Keratinocyte (primary cell): ENCODE measurements around the gene GSTCD. TPM values are rescaled to one million over a fixed set of nuclear protein-coding genes. Genes with fewer than 3 reads are reported as not detected.

Experiments
- DNase-seq: peaks from one replicate; pipeline ENCODE4 v3.0.0-alpha.2; 2011; ENCODE audit warnings: low read depth, missing footprints, low spot score
- FAIRE-seq: peaks from 2 replicates; lab custom pipeline; 2011; peaks lifted over from hg19 to GRCh38; lab: Jason Lieb, UNC
- H2AFZ ChIP-seq: 2 replicates; pipeline ENCODE4 v1.6.0; 2012; ENCODE audit warnings: low read length, control low read depth, inconsistent platforms; ENCODE audit not compliant: control insufficient read depth
- H3K27ac ChIP-seq: 2 replicates; pipeline ENCODE4 v1.5.1; 2011; ENCODE audit warnings: low read length; ENCODE audit not compliant: control insufficient read depth, insufficient read depth
- H3K27me3 ChIP-seq: 3 replicates; pipeline ENCODE4 v1.6.0; 2011; ENCODE audit warnings: low read length; ENCODE audit not compliant: control insufficient read depth, insufficient read depth; ENCODE audit errors: extremely low read depth
- H3K36me3 ChIP-seq, 2 experiments: 2 replicates in 1 of 2; 3 replicates in 1 of 2; pipeline ENCODE4 v1.5.1; 2011; ENCODE audit warnings: low read length in 2 of 2, mild to moderate bottlenecking in 1 of 2; ENCODE audit not compliant: control insufficient read depth in 2 of 2, insufficient read depth in 2 of 2; ENCODE audit errors: extremely low read depth in 1 of 2
- H3K4me1 ChIP-seq: 3 replicates; pipeline ENCODE4 v1.5.1; 2011; ENCODE audit warnings: low read length; ENCODE audit not compliant: control insufficient read depth, insufficient read depth; ENCODE audit errors: extremely low read depth
- H3K4me2 ChIP-seq: 3 replicates; pipeline ENCODE4 v1.6.0; 2011; ENCODE audit warnings: low read depth, low read length; ENCODE audit not compliant: control insufficient read depth, insufficient read depth; ENCODE audit errors: extremely low read depth
- H3K4me3 ChIP-seq, 3 experiments: fragments of 200-600 bp in 1 of 3; sonication (generic) in 1 of 3; 2 replicates in 2 of 3; 3 replicates in 1 of 3; pipeline ENCODE4 v1.5.1; 2011 to 2016; ENCODE audit warnings: low read length in 3 of 3, mild to moderate bottlenecking in 3 of 3, control low read depth in 2 of 3, inconsistent platforms in 1 of 3, low read depth in 1 of 3, mixed read lengths in 1 of 3, mixed run types in 1 of 3, moderate library complexity in 1 of 3; ENCODE audit not compliant: control insufficient read depth in 2 of 3, insufficient read depth in 2 of 3; ENCODE audit errors: extremely low read depth in 1 of 3
- H3K79me2 ChIP-seq: 2 replicates; pipeline ENCODE4 v1.6.0; 2012; ENCODE audit warnings: low read length; ENCODE audit not compliant: control insufficient read depth, insufficient read depth
- H3K9ac ChIP-seq: 3 replicates; pipeline ENCODE4 v1.6.0; 2011; ENCODE audit warnings: low read length; ENCODE audit not compliant: control insufficient read depth, insufficient read depth; ENCODE audit errors: extremely low read depth
- H3K9me1 ChIP-seq: 3 replicates; pipeline ENCODE4 v1.6.0; 2011; ENCODE audit warnings: low read length; ENCODE audit not compliant: control insufficient read depth, insufficient read depth; ENCODE audit errors: extremely low read depth
- H3K9me3 ChIP-seq: 2 replicates; pipeline ENCODE4 v1.5.1; 2012; ENCODE audit warnings: low read depth, low read length; ENCODE audit not compliant: control insufficient read depth
- H4K20me1 ChIP-seq: 3 replicates; pipeline ENCODE4 v1.6.0; 2011; ENCODE audit warnings: low read length; ENCODE audit not compliant: control insufficient read depth, insufficient read depth; ENCODE audit errors: extremely low read depth
- EZH2 ChIP-seq: IDR thresholded peaks from one replicate; pipeline ENCODE4 v1.6.1; 2012; ENCODE audit warnings: inconsistent platforms, mild to moderate bottlenecking, low read length, moderate library complexity
- dilution Hi-C: fragments of 300-500 bp; cut with MboI; formaldehyde crosslinking; loops from one replicate; pipeline ENCODE4 v1.7.0; 2020; ENCODE audit warnings: low sequenced_read_pairs; ENCODE audit not compliant: extremely low pct_ligation_motif_present
- polyA plus RNA-seq, 5 experiments: library from polyadenylated mRNA; depleted of rRNA in 3 of 5; stranded (reverse) in 3 of 5; stranded (forward) in 1 of 5; unstranded in 1 of 5; fragments of >200 nt; gene quantifications; 1 replicate in 1 of 5; 2 replicates in 3 of 5; 3 replicates in 1 of 5; pipeline versions ENCODE4 v1.2.1 to v1.2.3, GENCODE V29; 2011 to 2012; ENCODE audit warnings: missing spikeins in 2 of 5, low read depth in 1 of 5, low replicate concordance in 1 of 5
- TF ChIP-seq, protein P1 (sequence below), 3 experiments: IDR thresholded peaks in 1 of 3; conservative IDR thresholded peaks in 1 of 3; optimal IDR thresholded peaks in 1 of 3; 2 replicates in 2 of 3; 3 replicates in 1 of 3; pipeline versions ENCODE3 to v1.5.1; 2011; ENCODE audit warnings: low read length in 3 of 3, mild to moderate bottlenecking in 3 of 3, moderate library complexity in 2 of 3, control low read depth in 1 of 3, inconsistent platforms in 1 of 3; ENCODE audit not compliant: insufficient read depth in 2 of 3; ENCODE audit errors: extremely low read depth in 1 of 3

The GSTCD gene
- polyA plus RNA-seq, 1 donor (not counting 4 experiments of a cell fraction or from before 2014, with no cell fraction given), result 23.2 TPM

DNA sequence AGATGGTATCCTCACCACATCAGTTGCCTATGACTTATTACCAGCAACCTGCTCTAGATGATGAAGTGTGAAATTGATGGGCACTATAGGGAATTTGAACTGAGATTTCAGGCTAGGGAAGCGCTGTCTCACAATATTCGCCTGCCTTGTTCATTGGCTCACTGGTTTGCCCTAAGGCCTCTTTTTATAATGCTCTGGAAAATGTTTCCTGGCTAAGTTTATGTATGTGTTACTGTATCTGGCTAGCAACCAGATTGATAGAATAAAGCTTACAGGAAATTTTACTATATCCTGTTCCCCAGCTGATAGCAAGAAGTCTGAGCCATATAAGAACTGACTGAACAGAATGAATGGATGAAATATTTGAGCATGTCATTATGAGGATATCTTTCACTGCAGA lies 71.6 kb downstream of the GSTCD start:
- Histone ChIP-seq H3K9me3 (no peaks in the 10 kb centered on the region), H3K4me1 (no peaks in the 10 kb centered on the region), H3K4me2 (no peak overlapping the region), H3K9me1 (no peaks in the 10 kb centered on the region), H3K9ac (no peak overlapping the region), H3K36me3 (no peaks in the 10 kb centered on the region), H3K79me2 (no peaks in the 10 kb centered on the region), H3K4me3 (no peak overlapping the region), H3K27ac (no peak overlapping the region), H2AFZ (no peak overlapping the region), H3K27me3 (no peaks in the 10 kb centered on the region), H4K20me1 (no peaks in the 10 kb centered on the region)
- TF ChIP-seq, protein P1, sequence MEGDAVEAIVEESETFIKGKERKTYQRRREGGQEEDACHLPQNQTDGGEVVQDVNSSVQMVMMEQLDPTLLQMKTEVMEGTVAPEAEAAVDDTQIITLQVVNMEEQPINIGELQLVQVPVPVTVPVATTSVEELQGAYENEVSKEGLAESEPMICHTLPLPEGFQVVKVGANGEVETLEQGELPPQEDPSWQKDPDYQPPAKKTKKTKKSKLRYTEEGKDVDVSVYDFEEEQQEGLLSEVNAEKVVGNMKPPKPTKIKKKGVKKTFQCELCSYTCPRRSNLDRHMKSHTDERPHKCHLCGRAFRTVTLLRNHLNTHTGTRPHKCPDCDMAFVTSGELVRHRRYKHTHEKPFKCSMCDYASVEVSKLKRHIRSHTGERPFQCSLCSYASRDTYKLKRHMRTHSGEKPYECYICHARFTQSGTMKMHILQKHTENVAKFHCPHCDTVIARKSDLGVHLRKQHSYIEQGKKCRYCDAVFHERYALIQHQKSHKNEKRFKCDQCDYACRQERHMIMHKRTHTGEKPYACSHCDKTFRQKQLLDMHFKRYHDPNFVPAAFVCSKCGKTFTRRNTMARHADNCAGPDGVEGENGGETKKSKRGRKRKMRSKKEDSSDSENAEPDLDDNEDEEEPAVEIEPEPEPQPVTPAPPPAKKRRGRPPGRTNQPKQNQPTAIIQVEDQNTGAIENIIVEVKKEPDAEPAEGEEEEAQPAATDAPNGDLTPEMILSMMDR (optimal IDR thresholded peaks at IDR 0.05 in 1 of 3, IDR thresholded peaks at IDR 0.05 in 1 of 3, conservative IDR thresholded peaks at IDR 0.05 in 1 of 3; ENCODE audit: extremely low read depth in 1 of 3, insufficient read depth in 2 of 3, low read length in 3 of 3), result no peak
- TF ChIP-seq EZH2, result no peak
- DNase-seq, result no peak
- FAIRE-seq, result no peak
- dilution Hi-C loops, result no loop called here

DNA sequence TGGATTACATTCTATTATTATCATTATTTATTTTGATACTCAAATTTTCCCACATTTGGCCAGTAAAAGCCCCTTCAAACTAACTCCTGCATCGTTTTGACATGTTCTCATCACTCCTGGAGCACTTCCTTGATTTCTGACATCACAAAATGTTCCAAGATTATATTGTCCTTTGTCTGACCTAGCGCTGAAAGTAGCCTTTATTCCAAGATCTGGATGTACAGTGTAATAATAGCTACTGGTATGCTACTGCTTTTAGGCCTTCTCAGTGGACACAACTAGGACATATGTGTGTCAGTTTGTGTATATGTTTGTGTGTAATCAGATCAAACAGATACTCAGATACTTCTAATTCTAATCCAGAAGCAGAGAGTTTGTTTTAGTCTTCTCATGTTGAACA lies 76.2 kb downstream of the GSTCD start:
- no peak overlapping the region for H3K4me2 ChIP-seq
- H3K9me1 ChIP-seq, result no peaks in the 10 kb centered on the region
- H3K27me3 ChIP-seq, result no peaks in the 10 kb centered on the region
- peak; percentile 34 for FAIRE-seq
- H3K36me3 ChIP-seq, result no peaks in the 10 kb centered on the region
- no peaks in the 10 kb centered on the region for H3K9me3 ChIP-seq
- no peak overlapping the region for H3K4me3 ChIP-seq
- dilution Hi-C loops, result no loop called here
- H3K9ac ChIP-seq, result no peak overlapping the region
- no peaks in the 10 kb centered on the region for H3K4me1 ChIP-seq
- H4K20me1 ChIP-seq, result no peaks in the 10 kb centered on the region
- no peak overlapping the region for H2AFZ ChIP-seq
- DNase-seq, result no peak
- no peak for TF ChIP-seq EZH2
- TF ChIP-seq, protein P1 (optimal IDR thresholded peaks at IDR 0.05 in 1 of 3, IDR thresholded peaks at IDR 0.05 in 1 of 3, conservative IDR thresholded peaks at IDR 0.05 in 1 of 3; ENCODE audit: extremely low read depth in 1 of 3, insufficient read depth in 2 of 3, low read length in 3 of 3), result no peak
- H3K27ac ChIP-seq, result no peak overlapping the region
- no peaks in the 10 kb centered on the region for H3K79me2 ChIP-seq
